A673 (cell line): ENCODE measurements around the gene SPECC1L. TPM values are rescaled to one million over a fixed set of nuclear protein-coding genes. Genes with fewer than 3 reads are reported as not detected.

ENCODE experiments used
- BruUV-seq: library from RNA; stranded (reverse); fragments of 400-500 nt; replicated peaks from 2 replicates; lab custom pipeline; 2021; lab: Mats Ljungman, UMichigan
- CTCF ChIA-PET: fragments of 300-600 bp; sonication (Branson Sonifier 250); formaldehyde crosslinking; loops from one replicate; lab custom pipeline; 2022; ENCODE audit warnings: antibody characterized with exemption; lab: Charles Lee
- POLR2A ChIA-PET: fragments of 300-600 bp; sonication (Branson Sonifier 250); formaldehyde crosslinking; loops from one replicate; lab custom pipeline; 2022; ENCODE audit warnings: antibody characterized with exemption; ENCODE audit not compliant: low non-redundant PET; lab: Charles Lee
- DNase-seq: peaks from one replicate; pipeline ENCODE4 v3.0.0-alpha.2; 2015; ENCODE audit warnings: low spot score
- H3K27ac ChIP-seq: fragments of 200-600 bp; sonication (generic); 2 replicates; pipeline ENCODE4 v1.5.1; 2016; ENCODE audit warnings: mixed run types, low read depth, mild to moderate bottlenecking, mixed read lengths, antibody characterized with exemption, low read length; ENCODE audit not compliant: poor library complexity, severe bottlenecking
- H3K27me3 ChIP-seq: fragments of 200-600 bp; sonication (generic); replicated peaks from 2 replicates; pipeline ENCODE4 v1.6.1; 2017; ENCODE audit warnings: mixed run types, low read depth, mild to moderate bottlenecking, mixed read lengths, antibody characterized with exemption, low read length; ENCODE audit not compliant: insufficient read depth, poor library complexity
- H3K36me3 ChIP-seq: fragments of 200-600 bp; sonication (generic); 2 replicates; pipeline ENCODE4 v1.6.1; 2016; ENCODE audit warnings: mixed run types, mild to moderate bottlenecking, mixed read lengths, antibody characterized with exemption, low read length; ENCODE audit not compliant: insufficient read depth, poor library complexity, severe bottlenecking
- H3K4me1 ChIP-seq: fragments of 200-600 bp; sonication (generic); 2 replicates; pipeline ENCODE4 v1.6.1; 2017; ENCODE audit warnings: mixed run types, mild to moderate bottlenecking, mixed read lengths, antibody characterized with exemption, low read length; ENCODE audit not compliant: insufficient read depth, poor library complexity, severe bottlenecking
- H3K4me3 ChIP-seq: fragments of 200-600 bp; sonication (generic); 2 replicates; pipeline ENCODE4 v1.5.1; 2016; ENCODE audit warnings: low read depth, mixed run types, mild to moderate bottlenecking, mixed read lengths, low read length; ENCODE audit not compliant: poor library complexity, severe bottlenecking
- H3K9me3 ChIP-seq: fragments of 200-600 bp; sonication (generic); 2 replicates; pipeline ENCODE4 v1.6.1; 2016; ENCODE audit warnings: mixed run types, low read depth, mild to moderate bottlenecking, mixed read lengths, antibody characterized with exemption, low read length; ENCODE audit not compliant: poor library complexity, severe bottlenecking
- CTCF ChIP-seq: fragments of 300-800, 200-600 bp; sonication (generic); conservative IDR thresholded peaks from 2 replicates; pipeline ENCODE4 v1.5.1; 2017; ENCODE audit warnings: low read depth, mild to moderate bottlenecking, antibody characterized with exemption, low read length, moderate library complexity, mixed read lengths
- EZH2 ChIP-seq: fragments of 200-600 bp; sonication (generic); IDR thresholded peaks from 2 replicates; pipeline ENCODE4 v1.6.1; 2017; ENCODE audit warnings: borderline replicate concordance, low read depth, mild to moderate bottlenecking, mixed read lengths, antibody characterized with exemption, low read length; ENCODE audit not compliant: poor library complexity, severe bottlenecking
- intact Hi-C: fragments of 100-400 bp; cut with micrococcal nuclease; formaldehyde crosslinking; loops from one replicate; pipeline ENCODE4 v1.10.0; 2022; ENCODE audit not compliant: unreplicated experiment
- total RNA-seq: library from RNA; stranded (reverse); gene quantifications from 2 replicates; pipeline ENCODE4 v1.2.3, GENCODE V29; 2021

The SPECC1L gene
- total RNA-seq, 1 experiment from 2014 or later, result 56.7 TPM

GRCh38 chr22:24231706-24232105 is 38.9 kb upstream of the SPECC1L start:
- DNase-seq, result no peak
- TF ChIP-seq CTCF (no peak), EZH2 (no peak)
- Histone ChIP-seq H3K36me3 (no peaks in the 10 kb centered on the region), H3K4me3 (no peak overlapping the region), H3K27me3 (no peaks in the 10 kb centered on the region), H3K4me1 (no peaks in the 10 kb centered on the region), H3K27ac (no peak overlapping the region), H3K9me3 (no peaks in the 10 kb centered on the region)
- CTCF ChIA-PET, result interaction anchor here (1.0 to 1.3 kb wide), 4 partner anchors 16 to 276 kb away, joined by 3 to 8 read pairs (median 4); no protein-coding TSS in a partner anchor
- POLR2A ChIA-PET, result no interaction called here
- intact Hi-C loops, result no loop called here
- no TSS peak for BruUV-seq

GRCh38 chr22:24232124-24232523 is 38.5 kb upstream of the SPECC1L start:
- POLR2A ChIA-PET, result no interaction called here
- intact Hi-C loops, result no loop called here

GRCh38 chr22:24232725-24233124 is 37.9 kb upstream of the SPECC1L start:
- Histone ChIP-seq H3K27me3 (no peaks in the 10 kb centered on the region), H3K36me3 (no peaks in the 10 kb centered on the region), H3K4me1 (no peaks in the 10 kb centered on the region), H3K27ac (no peak overlapping the region), H3K4me3 (no peak overlapping the region), H3K9me3 (no peaks in the 10 kb centered on the region)
- intact Hi-C loops, result no loop called here
- no peak for TF ChIP-seq EZH2
- TF ChIP-seq CTCF, result no peak
- CTCF ChIA-PET, result no interaction called here
- no peak for DNase-seq
- POLR2A ChIA-PET, result no interaction called here
- BruUV-seq, result no TSS peak

More at GRCh38 chr22:24232124-24232523, 38.5 kb upstream of the SPECC1L start:
- DNase-seq, result no peak
- BruUV-seq, result no TSS peak
- H3K27me3 ChIP-seq, result no peaks in the 10 kb centered on the region
- H3K27ac ChIP-seq, result no peak overlapping the region
- CTCF ChIA-PET, result no interaction called here
- H3K4me1 ChIP-seq, result no peaks in the 10 kb centered on the region
- H3K36me3 ChIP-seq, result no peaks in the 10 kb centered on the region
- TF ChIP-seq CTCF (no peak), EZH2 (no peak)
- no peaks in the 10 kb centered on the region for H3K9me3 ChIP-seq
- H3K4me3 ChIP-seq, result no peak overlapping the region
